GM12878 (cell line): ENCODE results near the gene VPS18. TPM values are rescaled to one million over a fixed set of nuclear protein-coding genes. Genes with fewer than 3 reads are reported as not detected.

ENCODE experiments used
- CREM ChIP-seq: IDR thresholded peaks from 2 replicates; pipeline ENCODE4 v1.6.1; 2014; ENCODE audit warnings: antibody characterized with exemption, low read depth
- ELK1 ChIP-seq: IDR thresholded peaks from 2 replicates; pipeline ENCODE4 v1.6.1; 2012; ENCODE audit warnings: low read depth, low read length, improper control_type of control experiment
- HSF1 ChIP-seq: fragments of 150-350 bp; IDR thresholded peaks from 2 replicates; pipeline ENCODE4 v1.6.1; 2014; ENCODE audit warnings: mild to moderate bottlenecking, low read depth, low read length
- IRF4 ChIP-seq: IDR thresholded peaks from 2 replicates; pipeline ENCODE4 v1.6.1; 2011; ENCODE audit warnings: low read depth, low read length
- NKRF ChIP-seq: fragments of 450-650 bp; conservative IDR thresholded peaks from 2 replicates; pipeline ENCODE4 v1.6.1; 2017; ENCODE audit warnings: mild to moderate bottlenecking, moderate library complexity
- SMAD1 ChIP-seq: fragments of 450-650 bp; IDR thresholded peaks from 2 replicates; pipeline ENCODE4 v1.6.1; 2018; ENCODE audit warnings: mild to moderate bottlenecking, low read depth; ENCODE audit not compliant: partially characterized antibody
- SRF ChIP-seq, 2 experiments: IDR thresholded peaks; 2 replicates each; pipeline ENCODE4 v1.6.1; 2011; ENCODE audit warnings: low read depth in 2 of 2, low read length in 2 of 2, mild to moderate bottlenecking in 1 of 2, moderate library complexity in 1 of 2
- ZNF207 ChIP-seq: fragments of 450-650 bp; IDR thresholded peaks from 2 replicates; pipeline ENCODE4 v1.6.1; 2014; ENCODE audit warnings: antibody characterized with exemption, mild to moderate bottlenecking, borderline replicate concordance
- ZNF622 ChIP-seq: fragments of 450-650 bp; IDR thresholded peaks from 2 replicates; pipeline ENCODE4 v1.6.1; 2017; ENCODE audit warnings: mild to moderate bottlenecking, inconsistent platforms
- polyA plus RNA-seq, 11 experiments: library from polyadenylated mRNA; depleted of rRNA in 4 of 11; unstranded in 6 of 11; stranded (reverse) in 5 of 11; fragments of >200 nt; fragmentation: Nextera tagmentation in 4 of 11; fragmentation: Illumina TruSeq in 1 of 11; extraction: Ambion mirVana in 4 of 11; extraction: Trizol in 1 of 11; gene quantifications; 1 replicate in 1 of 11; 2 replicates in 10 of 11; pipeline versions ENCODE4 v1.2.1 to v1.2.3, GENCODE V29; 2011 to 2016; ENCODE audit warnings: inconsistent platforms in 2 of 11, missing spikeins in 2 of 11, low read depth in 1 of 11
- total RNA-seq, 4 experiments: library from RNA; depleted of rRNA in 3 of 4; stranded (reverse); fragments of >200 nt in 3 of 4; fragmentation: Illumina TruSeq in 1 of 4; extraction: Trizol in 1 of 4; gene quantifications; 2 replicates each; pipeline versions ENCODE4 v1.2.1 to v1.2.3, GENCODE V29; 2013 to 2021

Gene VPS18
- total and polyA plus RNA-seq, 10 of the 15 experiments (the other 5 are each of a cell fraction or from before 2014, with no cell fraction given) = 0.71 to 20.4 (median 10.6) TPM

GRCh38 chr15:40894681-40895448 lies 615 bp downstream of the VPS18 start (continued):
- no peak for TF ChIP-seq SMAD1
- TF ChIP-seq ELK1 = no peak
- TF ChIP-seq ZNF207 = no peak
- peak; percentile 81; the same call in 1 of the 2 replicates for TF ChIP-seq NKRF
- no peak for TF ChIP-seq IRF4
- no peak for TF ChIP-seq HSF1
- no peak for TF ChIP-seq ZNF622
- no peak for TF ChIP-seq CREM
- no peak for TF ChIP-seq SRF (IDR thresholded peaks at IDR 0.05; ENCODE audit: low read depth in 2 of 2, low read length in 2 of 2)
